Activated T-helper 2 cell treated with anti-CD3 and anti-CD28 coated beads, Interferon-gamma antibody, Interleukin-2, Interleukin-4, amounts not matched to agents 10 μg/mL and 5 μg/mL and 100 μg/mL, durations not matched to agents 14 hours and 24 hours and 36 hours (primary cell): Measurements from ENCODE around the gene TAS2R38. TPM values are rescaled to one million over a fixed set of nuclear protein-coding genes. Genes with fewer than 3 reads are reported as not detected.

Source experiments
- DNase-seq: peaks from one replicate; pipeline ENCODE4 v3.0.0; 2021; ENCODE audit warnings: low spot score
- H3K27ac Mint-ChIP-seq: one replicate; pipeline ENCODE4 v1.8.0; 2021; ENCODE audit warnings: mixed read lengths
- H3K27me3 Mint-ChIP-seq: one replicate; pipeline ENCODE4 v1.8.0; 2021; ENCODE audit warnings: low read depth, mixed read lengths
- H3K36me3 Mint-ChIP-seq: one replicate; pipeline ENCODE4 v1.8.0; 2021; ENCODE audit warnings: low read depth, mixed read lengths
- H3K4me1 Mint-ChIP-seq: one replicate; pipeline ENCODE4 v1.8.0; 2021; ENCODE audit warnings: low read depth, mixed read lengths
- H3K4me3 Mint-ChIP-seq: one replicate; pipeline ENCODE4 v1.8.0; 2021; ENCODE audit warnings: low read depth, mild to moderate bottlenecking, moderate library complexity, mixed read lengths
- H3K9me3 Mint-ChIP-seq: one replicate; pipeline ENCODE4 v1.8.0; 2021; ENCODE audit warnings: mixed read lengths
- intact Hi-C: fragments of 100-400 bp; cut with micrococcal nuclease; formaldehyde crosslinking; loops from one replicate; pipeline ENCODE4 v1.15.1; 2023
- total RNA-seq: library from RNA; stranded (reverse); gene quantifications from 2 replicates; pipeline ENCODE4 v1.2.3, GENCODE V29; 2022

TAS2R38 gene
- total RNA-seq, 1 donor from 2014 or later = not detected

- no peaks in the 10 kb centered on the region for H3K4me1 Mint-ChIP-seq
- peaks cover 3% of the 10 kb centered on the region for H3K9me3 Mint-ChIP-seq
- H3K36me3 Mint-ChIP-seq = no peaks in the 10 kb centered on the region
- H3K27ac Mint-ChIP-seq = no peak overlapping the region
- no peaks in the 10 kb centered on the region for H3K27me3 Mint-ChIP-seq
- DNase-seq = no peak
- H3K4me3 Mint-ChIP-seq = no peak overlapping the region
- intact Hi-C loops = no loop called here
Observed at GRCh38 chr7:141928146-141928844, 45.3 kb downstream of the TAS2R38 start.

Other genes with a start within 250 kb of the TAS2R38 start
- 244 and 245 TPM in 2 replicates for gene SSBP1, start 235.4 kb downstream of the TAS2R38 start, total RNA-seq
- 1.2 and 1.5 TPM in 2 replicates for gene TAS2R3, start 209.7 kb downstream of the TAS2R38 start, total RNA-seq
- gene TAS2R4, start 197.1 kb downstream of the TAS2R38 start, total RNA-seq = 0.78 and 0.94 TPM in 2 replicates
- 0.60 and 0.62 TPM in 2 replicates for gene TAS2R5, start 183.6 kb downstream of the TAS2R38 start, total RNA-seq
- gene PRSS37, start 132.3 kb downstream of the TAS2R38 start, total RNA-seq = not detected in 2 replicates
- gene OR9A4, start 57.4 kb downstream of the TAS2R38 start, total RNA-seq = not detected in 2 replicates
- gene CLEC5A, start 26.8 kb downstream of the TAS2R38 start, total RNA-seq = not detected in 2 replicates
- gene MGAM, start 22.1 kb upstream of the TAS2R38 start, total RNA-seq = not detected in 2 replicates
- gene MGAM2, start 137.9 kb upstream of the TAS2R38 start, total RNA-seq = not detected in 2 replicates